ENCODE data around the gene AKAP13. TPM values are rescaled to one million over a fixed set of nuclear protein-coding genes. Genes with fewer than 3 reads are reported as not detected.
A peak's percentile ranks its signal among the peaks of the same experiment; 100 is the strongest.

Gene AKAP13
- polyA plus RNA-seq, 1 of the 3 experiments (the other 2 are of a cell fraction), result 8.4 TPM

- Histone ChIP-seq H3K9me3 (no peaks in the 10 kb centered on the region), H3K36me3 (replicated peaks in 1 of 2; ENCODE audit: control insufficient read depth in 1 of 2, insufficient read depth in 2 of 2, low read length in 1 of 2) (peaks cover 18 to 48% of the 10 kb centered on the region in 2 experiments), H2AFZ (ENCODE audit: low read depth) (no peak overlapping the region), H3K9me2 (no peaks in the 10 kb centered on the region), H3K27ac (ENCODE audit: low read depth in 2 of 2, low read length in 1 of 2) (peak overlapping the region in 1 of 2 experiments; percentile 75; a peak in 3 of 4 replicates), H3K27me3 (ENCODE audit: insufficient read depth) (no peaks in the 10 kb centered on the region), H3K4me2 (no peak overlapping the region), H3K4me3 (ENCODE audit: low read depth in 2 of 2, low read length in 1 of 2) (no peak overlapping the region), H3K79me2 (ENCODE audit: insufficient read depth) (no peaks in the 10 kb centered on the region), H4K20me1 (ENCODE audit: insufficient read depth) (no peaks in the 10 kb centered on the region), H3K4me1 (ENCODE audit: control insufficient read depth in 1 of 2, insufficient read depth in 2 of 2, low read depth in 1 of 2, low read length in 1 of 2) (peaks cover 0 to 14% of the 10 kb centered on the region in 2 experiments; a peak in 1 of 4 replicates), H3K9ac (no peak overlapping the region), H3F3A (replicated peaks; ENCODE audit: insufficient read depth) (peaks cover 10% of the 10 kb centered on the region)
- ChIA-PET CTCF (interaction anchor here (0.6 kb wide), 1 partner anchor 188 kb away, joined by 3 read pairs; no protein-coding TSS in a partner anchor), POLR2A (no interaction called here)
- WGBS (ENCODE audit: low lambda C conversion rate), result 95% methylated on average over 5 of the region's 5 CpGs
- TF ChIP-seq NRF1 (IDR thresholded peaks at IDR 0.05; ENCODE audit: low read depth, low read length), result no peak
- TF ChIP-seq CTCF (IDR thresholded peaks at IDR 0.05), result no peak
- TF ChIP-seq ZBTB33 (IDR thresholded peaks at IDR 0.05; ENCODE audit: borderline replicate concordance, low read depth), result no peak
- TF ChIP-seq TAF1 (IDR thresholded peaks at IDR 0.05; ENCODE audit: borderline replicate concordance, low read depth, low read length), result no peak
- TF ChIP-seq MXI1 (IDR thresholded peaks at IDR 0.05; ENCODE audit: low read depth, low read length), result no peak
- DNase-seq, result no peak
These were observed 292.9 kb downstream of the AKAP13 start for GRCh38 chr15:85673326-85673725.

- Histone ChIP-seq H3K9me3 (no peaks in the 10 kb centered on the region), H3K79me2 (ENCODE audit: insufficient read depth) (no peaks in the 10 kb centered on the region), H3K9ac (no peak overlapping the region), H4K20me1 (ENCODE audit: insufficient read depth) (no peaks in the 10 kb centered on the region), H3K9me2 (no peaks in the 10 kb centered on the region), H3K27me3 (ENCODE audit: insufficient read depth) (no peaks in the 10 kb centered on the region), H3K4me3 (ENCODE audit: low read depth in 2 of 2, low read length in 1 of 2) (no peak overlapping the region), H3K4me2 (no peak overlapping the region), H3K4me1 (ENCODE audit: control insufficient read depth in 1 of 2, insufficient read depth in 2 of 2, low read depth in 1 of 2, low read length in 1 of 2) (peaks cover 0 to 10% of the 10 kb centered on the region in 2 experiments; a peak in 2 of 4 replicates), H3K36me3 (replicated peaks in 1 of 2; ENCODE audit: control insufficient read depth in 1 of 2, insufficient read depth in 2 of 2, low read length in 1 of 2) (peaks cover 3 to 32% of the 10 kb centered on the region in 2 experiments), H3F3A (replicated peaks; ENCODE audit: insufficient read depth) (no peaks in the 10 kb centered on the region), H2AFZ (ENCODE audit: low read depth) (no peak overlapping the region), H3K27ac (ENCODE audit: low read depth in 2 of 2, low read length in 1 of 2) (no peak overlapping the region)
- ChIA-PET POLR2A (no interaction called here), CTCF (interaction anchor here (1.2 kb wide), 1 partner anchor 9 kb away, joined by 3 read pairs; no protein-coding TSS in a partner anchor)
- DNase-seq, result no peak
- TF ChIP-seq NFIC (IDR thresholded peaks at IDR 0.05; ENCODE audit: borderline replicate concordance) (no peak), RFX5 (IDR thresholded peaks at IDR 0.05; ENCODE audit: low read length) (no peak), MAX (IDR thresholded peaks at IDR 0.05; ENCODE audit: low read depth) (no peak), POLR2AphosphoS5 (IDR thresholded peaks at IDR 0.05; ENCODE audit: low read depth, low read length) (no peak), SMC3 (IDR thresholded peaks at IDR 0.05; ENCODE audit: low read depth, low read length) (no peak), RXRA (IDR thresholded peaks at IDR 0.05; ENCODE audit: borderline replicate concordance, low read depth) (no peak), RCOR1 (IDR thresholded peaks at IDR 0.05; ENCODE audit: low read length) (no peak)
- WGBS (ENCODE audit: low lambda C conversion rate), result 89% methylated on average over 9 of the region's 9 CpGs
These were observed 296.1 kb downstream of the AKAP13 start for GRCh38 chr15:85676342-85677098.

All from SK-N-SH (cell line).